SK-N-MC (cell line): ENCODE measurements around the gene CREB3L2.

ENCODE experiments used
- EZH2 ChIP-seq: fragments of 200-600 bp; sonication (generic); IDR thresholded peaks from one replicate; pipeline ENCODE4 v1.6.1; 2017; ENCODE audit warnings: antibody characterized with exemption
- POLR2AphosphoS5 ChIP-seq: IDR thresholded peaks from 2 replicates; pipeline ENCODE4 v1.6.1; 2012; ENCODE audit warnings: mild to moderate bottlenecking, low read depth, low read length, borderline replicate concordance

DNA sequence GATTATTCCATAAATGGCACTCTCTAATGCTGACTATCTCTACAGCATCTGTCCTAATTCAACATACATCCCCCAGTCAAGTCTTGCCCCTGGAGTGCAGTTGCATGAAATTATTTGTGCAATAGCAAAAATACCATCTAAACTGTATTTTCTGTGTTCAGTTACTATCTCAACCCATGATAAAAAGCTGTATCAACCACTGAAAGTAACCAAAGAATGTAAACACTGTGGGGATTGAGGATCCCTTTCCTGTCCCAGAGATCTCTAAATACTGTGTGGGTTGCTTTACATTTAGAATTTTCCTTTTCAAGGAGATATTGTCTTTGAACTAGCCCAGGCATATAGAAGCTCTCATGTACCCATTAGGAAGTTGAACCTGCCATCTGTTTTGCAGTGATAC, 131.2 kb downstream of the CREB3L2 start:
- TF ChIP-seq EZH2, result no peak
- no peak for TF ChIP-seq POLR2AphosphoS5
